Stimulated activated CD4-positive, alpha-beta T cell treated with anti-CD3 and anti-CD28 coated beads, Interleukin-1b, Interleukin-23, amount 100 ng/mL, for 24 hours (primary cell): Measurements from ENCODE around the gene CFAP47.
"Not testable (repeated sequence)": the region's sequence is repeated elsewhere in the genome, so short reads cannot be mapped to it uniquely, and the experiment has no call there.

Experiments used
- DNase-seq, 4 experiments: peaks; one replicate each; pipeline ENCODE4 v3.0.0-alpha.2; 2020; ENCODE audit warnings: low read depth in 4 of 4, low spot score in 1 of 4

CFAP47 gene

DNA sequence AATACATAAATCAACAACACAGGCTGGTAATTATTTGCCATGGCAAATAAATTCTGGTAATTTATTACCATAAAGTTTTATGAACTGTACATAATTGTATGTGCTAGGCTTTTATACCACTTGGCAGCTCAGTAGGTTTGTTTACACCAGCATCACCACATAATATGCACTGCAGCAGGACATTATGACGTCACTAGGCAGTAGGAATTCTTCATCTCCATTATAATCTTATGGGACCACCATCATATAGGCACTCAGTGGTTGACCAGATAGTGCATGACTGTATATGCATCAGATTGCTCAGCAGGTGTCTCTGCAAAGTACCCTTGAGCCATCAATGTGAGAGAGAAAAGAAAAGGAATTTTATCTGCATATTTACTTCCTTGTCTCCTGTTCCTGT lies 295.4 kb downstream of the CFAP47 start:
- DNase-seq: no peak

DNA sequence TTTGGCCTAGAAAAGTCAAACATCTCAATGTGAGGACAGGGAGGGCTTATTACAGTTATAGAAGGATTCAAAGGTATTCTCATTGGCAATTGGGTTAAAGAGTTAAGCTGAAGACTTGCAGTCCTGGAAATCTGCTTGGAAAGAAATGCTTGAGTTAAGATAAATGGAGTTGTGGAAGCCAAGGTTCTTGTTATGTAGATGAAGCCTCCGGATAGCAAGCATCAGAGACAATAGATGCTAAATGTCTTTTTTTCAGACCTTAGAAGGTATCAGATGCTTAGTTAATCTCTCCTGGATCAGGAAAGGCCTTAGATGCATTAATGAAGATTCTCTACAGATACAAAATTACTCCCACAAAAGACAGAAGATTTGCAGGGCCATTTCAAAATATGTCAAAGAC lies 299.3 kb downstream of the CFAP47 start:
- no peak for DNase-seq

DNA sequence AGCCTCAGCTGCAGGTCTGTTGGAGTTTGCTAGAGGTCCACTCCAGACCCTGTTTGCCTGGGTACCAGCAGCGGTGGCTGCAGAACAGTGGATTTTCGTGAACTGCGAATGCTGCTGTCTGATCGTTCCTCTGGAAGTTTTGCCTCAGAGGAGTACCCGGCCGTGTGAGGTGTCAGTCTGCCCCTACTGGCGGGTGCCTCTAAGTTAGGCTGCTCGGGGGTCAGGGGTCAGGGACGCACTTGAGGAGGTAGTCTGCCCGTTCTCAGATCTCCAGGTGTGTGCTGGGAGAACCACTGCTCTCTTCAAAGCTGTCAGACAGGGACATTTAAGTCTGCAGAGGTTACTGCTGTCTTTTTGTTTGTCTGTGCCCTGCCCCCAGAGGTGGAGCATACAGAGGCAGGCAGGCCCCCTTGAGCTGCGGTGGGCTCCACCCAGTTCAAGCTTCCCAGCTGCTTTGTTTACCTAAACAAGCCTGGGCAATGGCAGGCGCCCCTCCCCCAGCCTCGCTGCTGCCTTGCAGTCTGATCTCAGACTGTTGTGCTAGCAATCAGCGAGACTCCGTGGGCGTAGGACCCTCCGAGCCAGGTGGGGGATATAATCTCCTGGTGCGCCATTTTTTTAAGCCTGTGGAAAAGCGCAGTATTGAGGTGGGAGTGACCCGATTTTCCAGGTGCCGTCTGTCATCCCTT lies 315.4 kb downstream of the CFAP47 start:
- not testable (repeated sequence) for DNase-seq

DNA sequence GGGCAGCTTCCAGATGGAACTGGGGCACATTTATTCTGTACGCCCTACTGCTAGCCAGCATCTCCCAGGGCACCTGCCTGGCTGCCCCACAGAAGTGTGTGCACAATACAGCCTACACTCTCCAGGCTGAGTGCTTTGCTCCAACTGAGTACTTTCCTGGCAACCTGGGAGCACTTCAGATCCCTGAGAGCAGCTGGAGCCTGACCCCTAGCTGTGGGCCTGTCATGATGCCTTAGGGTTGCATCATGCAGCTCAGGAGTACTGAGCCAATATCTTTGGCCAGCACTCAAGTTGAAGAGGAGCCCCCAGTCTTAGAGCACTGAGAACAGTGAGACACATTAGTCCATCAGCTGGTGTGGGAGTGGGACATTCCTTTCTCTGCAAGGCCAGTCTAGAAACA lies 321.9 kb downstream of the CFAP47 start:
- no peak for DNase-seq

DNA sequence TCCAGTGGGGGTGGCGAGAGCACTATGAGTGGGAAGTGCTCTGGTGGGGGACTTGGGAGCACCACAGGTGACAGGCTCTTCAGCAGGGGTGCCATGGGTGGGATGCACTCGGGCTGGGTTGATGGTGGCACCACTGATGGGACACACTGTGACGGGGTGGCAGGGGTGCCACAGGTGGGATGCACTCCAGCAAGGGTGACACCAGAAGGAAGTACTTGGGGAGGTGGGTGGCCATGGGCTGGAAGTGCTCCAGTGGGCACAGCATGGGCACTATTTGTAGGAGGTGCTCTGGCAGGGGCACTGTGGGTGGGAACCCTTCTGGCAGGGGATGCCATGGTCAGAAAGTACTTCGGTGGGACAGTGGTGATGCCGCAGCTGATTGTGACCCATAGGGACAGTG lies 346.6 kb downstream of the CFAP47 start:
- no peak for DNase-seq

DNA sequence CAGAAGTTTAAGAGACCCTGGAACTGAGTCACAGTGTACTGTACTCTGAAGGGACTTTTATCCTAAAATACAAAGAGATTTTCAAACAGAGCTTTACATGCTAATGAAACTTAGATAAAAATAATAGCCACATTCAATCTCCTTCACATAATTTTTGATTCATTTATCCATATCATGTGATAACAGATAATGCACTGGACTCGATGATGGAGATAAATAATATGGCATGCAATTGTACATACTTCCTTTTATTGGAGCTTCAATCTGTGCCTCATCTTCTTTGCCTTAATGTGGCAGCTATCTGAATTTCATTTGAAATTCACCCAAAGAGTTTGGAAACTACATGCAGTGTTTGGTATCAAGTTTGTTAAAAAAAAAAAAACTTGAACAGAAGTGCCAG lies 390.6 kb downstream of the CFAP47 start:
- DNase-seq: no peak

DNA sequence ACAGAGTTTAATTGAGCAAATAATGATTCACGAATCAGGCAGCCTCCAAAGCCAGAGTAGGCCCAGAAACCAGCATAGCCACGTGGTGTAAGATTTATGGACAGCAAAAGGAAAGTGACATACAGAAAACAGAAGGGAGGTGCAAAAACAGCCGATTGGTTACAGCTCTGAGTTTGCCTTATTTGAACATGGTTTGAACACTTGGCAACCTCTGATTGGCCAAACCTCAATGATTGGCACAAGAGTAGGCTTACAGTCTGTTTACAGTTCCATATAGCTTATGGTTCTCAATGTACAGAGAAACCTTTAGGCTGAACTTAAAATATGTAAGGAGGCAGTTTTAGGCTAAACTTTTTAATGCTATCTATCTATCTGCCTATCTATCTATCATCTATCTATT lies 394.8 kb downstream of the CFAP47 start:
- DNase-seq: no peak

DNA sequence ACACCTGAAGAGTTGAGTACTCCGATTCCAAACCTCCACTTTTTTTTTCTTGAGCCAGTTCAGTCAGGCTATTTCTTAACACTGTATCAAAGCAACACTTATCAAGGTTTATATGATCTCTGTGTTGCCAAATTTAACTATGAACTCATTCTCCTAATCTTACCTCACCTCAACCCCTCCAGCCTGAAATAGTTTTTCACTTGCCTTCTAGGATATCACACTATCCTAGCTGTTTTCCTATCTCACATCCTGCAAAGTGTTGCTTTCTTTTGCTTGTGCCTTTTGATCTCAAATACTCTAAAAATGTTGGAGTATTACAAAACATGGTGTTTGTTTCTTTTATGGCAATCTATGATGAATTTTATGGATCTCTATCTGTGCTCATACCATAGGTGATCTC lies 415.0 kb downstream of the CFAP47 start:
- no peak for DNase-seq

DNA sequence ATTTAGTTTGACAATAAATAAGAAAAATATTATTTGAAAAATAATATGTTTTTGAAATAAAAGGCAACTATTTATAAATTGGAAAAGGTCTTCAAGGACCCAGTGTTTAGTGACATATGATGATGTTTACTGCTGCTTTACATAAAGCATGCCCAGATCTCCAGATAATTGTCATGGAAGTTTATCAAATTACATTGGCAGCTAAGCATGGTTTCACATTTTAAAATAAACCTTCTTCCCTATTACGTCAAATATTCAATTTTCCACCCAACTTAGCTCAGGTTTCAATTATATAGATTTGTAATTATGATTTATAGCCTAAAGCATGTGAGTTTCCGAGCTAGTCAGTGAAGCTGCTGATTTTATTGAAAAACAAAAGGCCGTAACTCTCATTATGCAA lies 417.2 kb downstream of the CFAP47 start:
- no peak for DNase-seq

DNA sequence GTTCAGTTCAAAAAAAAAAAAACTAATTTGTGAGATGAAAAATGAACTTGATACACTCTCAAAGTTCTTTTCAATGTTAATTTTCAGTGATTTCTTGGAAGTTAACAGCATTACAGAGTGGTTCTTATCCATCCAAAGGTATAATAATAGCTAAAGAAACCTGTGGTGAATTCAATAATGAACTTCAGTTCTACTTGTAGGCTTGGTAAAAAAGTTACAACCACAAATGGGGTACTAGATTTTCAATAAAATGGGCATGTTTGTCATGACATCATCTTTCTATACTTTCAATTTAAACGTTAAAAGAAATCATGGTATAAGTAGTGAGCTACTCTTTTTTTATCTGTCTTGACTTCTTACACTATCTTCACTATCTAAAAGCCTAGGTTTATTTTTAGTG lies 424.8 kb downstream of the CFAP47 start:
- DNase-seq: no peak

DNA sequence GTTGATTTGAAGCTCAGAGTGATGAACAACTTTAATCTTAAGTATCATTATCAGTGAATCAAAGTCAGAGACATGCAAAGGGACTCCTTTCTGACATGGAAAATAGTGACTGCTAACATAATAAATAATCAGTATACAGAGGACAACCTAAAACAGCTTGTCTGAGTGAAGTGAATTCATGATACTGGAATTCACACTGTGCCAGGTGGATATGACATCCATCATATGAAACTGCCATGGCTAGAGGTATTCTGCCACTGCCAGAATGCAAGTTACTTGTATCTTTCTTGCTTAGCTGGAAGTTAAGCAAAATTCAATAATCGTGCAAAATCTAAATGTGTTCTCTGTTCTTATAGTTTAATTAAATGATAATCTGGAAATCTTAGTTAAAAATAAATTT lies 429.0 kb downstream of the CFAP47 start:
- no peak for DNase-seq

DNA sequence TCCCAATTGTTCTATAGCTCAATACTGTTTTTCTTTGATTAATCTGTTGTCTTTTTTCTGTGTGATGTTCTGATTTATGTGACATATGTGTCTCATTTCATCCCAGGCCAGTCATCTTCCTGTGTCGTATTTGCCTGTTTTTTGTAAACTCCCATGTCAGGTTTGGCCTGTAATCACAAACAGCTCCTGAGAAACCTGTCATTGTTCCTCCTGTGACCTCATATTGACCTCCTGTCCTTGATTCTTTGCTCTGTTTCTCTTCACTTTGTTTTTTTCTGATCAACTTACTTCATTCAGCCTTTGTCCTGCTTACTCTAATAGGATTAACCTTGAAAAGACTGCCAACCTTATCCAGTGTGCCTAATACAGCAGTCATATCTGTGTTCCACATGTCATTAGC lies 438.3 kb downstream of the CFAP47 start:
- DNase-seq: no peak

DNA sequence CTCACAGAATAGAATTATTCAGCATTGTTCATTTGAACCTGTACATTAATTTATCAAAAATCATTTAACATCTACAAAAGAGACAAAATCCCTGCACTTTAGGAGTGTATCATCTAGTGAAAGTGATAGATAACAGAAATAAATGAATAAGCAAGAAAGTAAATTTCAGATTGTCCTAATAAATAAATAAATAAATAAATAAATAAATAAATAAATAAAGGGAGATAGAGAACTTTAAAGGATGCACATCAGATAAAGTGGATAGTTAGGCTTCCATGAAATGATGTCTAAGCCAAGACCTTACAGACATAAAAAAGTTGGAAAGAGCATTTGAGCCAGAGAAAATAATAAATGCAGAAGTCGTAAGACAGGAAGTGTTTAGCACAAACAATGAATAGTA lies 444.7 kb downstream of the CFAP47 start:
- no peak for DNase-seq

DNA sequence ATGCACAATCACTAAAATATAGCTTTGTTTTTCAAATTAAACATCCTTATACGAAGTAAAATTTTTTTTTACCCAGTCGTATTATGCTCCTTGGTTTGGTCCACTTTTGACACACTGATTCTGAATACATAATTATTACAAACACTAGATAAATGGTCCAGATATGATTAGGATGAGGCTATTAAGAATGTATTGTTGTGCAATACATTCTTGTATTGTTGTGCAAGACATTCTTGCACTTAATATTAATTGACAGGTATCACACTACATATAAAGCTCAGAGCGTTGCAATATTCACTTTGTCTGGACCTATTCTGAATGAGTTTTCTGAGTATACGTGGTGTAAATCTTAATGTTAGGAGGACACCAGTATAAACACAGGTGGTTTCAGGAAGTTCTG lies 464.0 kb downstream of the CFAP47 start:
- no peak for DNase-seq

DNA sequence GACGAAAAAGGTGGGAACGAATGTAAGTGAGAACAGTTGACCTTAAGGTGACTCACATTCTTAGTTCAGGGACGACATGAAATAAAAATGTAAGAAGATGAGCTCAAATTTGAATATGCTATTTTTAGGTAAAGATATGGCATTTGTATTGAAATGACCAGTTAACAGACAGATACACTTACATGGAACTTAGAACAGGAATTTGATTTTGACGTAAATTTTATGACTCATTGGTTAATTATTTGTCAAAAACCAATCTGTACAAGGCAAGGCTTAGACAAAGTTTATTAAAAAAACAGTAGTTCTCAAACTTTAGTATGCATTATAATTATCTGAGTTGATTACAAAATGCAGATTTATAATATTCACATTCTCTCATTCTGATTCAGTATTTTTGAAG lies 469.4 kb downstream of the CFAP47 start:
- DNase-seq: no peak

DNA sequence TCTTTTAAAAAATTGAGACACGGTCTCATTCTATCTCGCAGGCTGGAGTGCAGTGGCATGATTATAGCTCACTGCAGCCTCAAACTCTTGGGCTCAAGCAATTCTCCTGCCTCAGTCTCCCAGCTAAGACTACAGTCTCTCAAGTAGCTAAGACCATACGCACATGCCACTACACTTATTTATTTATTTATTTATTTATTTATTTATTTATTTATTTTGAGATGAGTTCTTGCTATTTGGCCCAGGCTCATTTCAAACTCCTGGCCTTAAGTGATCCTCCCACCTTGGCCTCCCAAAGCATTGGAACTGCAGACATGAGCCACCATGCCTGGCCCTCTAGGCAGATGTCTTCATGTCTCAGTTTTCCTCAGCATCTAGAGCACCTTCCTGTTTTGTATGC lies 482.2 kb downstream of the CFAP47 start:
- DNase-seq: no peak

DNA sequence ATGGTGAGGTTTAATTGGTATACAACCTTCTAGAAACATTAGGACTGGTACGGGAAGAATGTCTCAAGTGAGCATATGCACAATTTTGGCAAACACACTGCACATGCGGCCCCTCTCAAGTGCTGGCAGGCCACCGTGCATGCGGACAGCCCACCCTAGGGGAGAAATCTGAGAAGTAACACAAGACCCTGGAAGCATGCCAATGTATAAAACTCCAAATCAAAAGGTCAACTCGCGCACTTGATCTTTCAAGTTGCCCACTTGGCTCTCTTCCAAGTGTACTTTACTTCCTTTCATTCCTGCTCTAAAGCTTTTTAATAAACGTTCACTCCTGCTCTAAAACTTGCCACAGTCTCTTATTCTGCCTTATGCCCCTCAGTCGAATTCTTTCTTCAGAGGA lies 488.3 kb downstream of the CFAP47 start:
- no peak for DNase-seq

DNA sequence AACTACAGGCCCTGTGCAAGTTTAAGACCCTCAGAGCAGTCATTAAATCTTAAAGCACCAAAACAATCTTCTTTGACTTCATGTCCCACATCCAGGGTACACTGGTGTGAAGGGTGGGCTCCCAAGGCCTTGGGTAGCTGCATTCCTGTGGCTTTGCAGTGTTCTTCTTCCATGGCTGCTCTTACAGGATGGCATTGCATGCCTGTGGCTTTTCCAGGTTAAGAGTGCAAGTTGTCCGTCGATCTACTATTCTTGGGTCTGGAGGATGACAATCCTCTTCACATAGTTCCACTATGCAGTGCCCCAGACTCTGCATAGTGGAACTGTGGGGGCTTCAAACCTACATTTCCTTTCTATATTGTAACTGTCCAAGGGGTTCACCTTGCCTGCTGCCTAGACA lies 494.5 kb downstream of the CFAP47 start:
- no peak for DNase-seq

DNA sequence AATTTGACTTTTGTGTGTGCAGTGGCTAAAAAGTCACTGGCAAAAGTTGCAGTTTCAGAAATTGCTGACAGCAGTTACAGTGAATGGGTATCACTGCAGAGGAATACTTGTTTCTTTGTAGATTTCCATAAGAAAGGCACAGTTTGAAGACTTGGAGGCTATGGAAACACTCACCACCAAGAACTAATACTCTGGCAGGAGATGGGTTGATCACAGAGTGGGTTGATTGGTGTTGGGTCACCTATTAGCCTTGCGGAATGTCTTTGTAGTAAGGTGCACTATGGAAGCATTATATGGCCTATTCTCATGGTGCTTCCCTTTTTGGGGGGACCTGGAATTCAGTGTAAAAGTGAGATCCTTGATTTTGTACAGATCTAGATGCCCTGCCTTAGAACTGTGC lies 502.8 kb downstream of the CFAP47 start:
- no peak for DNase-seq

DNA sequence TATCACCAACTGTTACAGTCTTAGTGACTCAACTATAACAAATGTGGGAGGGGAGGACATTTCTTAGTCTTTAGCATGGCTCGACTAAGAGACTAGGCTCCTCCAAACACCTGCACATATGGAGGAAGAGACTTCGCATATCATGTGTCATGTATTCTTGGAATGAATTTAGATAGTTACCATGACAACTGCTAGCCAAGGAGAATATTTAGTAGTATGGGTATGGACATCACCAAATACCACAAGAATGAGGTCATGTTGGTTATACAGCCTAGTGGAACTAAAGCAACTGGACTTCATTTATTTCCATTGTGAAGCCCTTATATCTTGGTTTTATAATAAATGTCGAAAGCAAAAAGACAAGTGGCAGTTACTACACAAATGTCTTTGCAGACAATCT lies 512.3 kb downstream of the CFAP47 start:
- DNase-seq: no peak

DNA sequence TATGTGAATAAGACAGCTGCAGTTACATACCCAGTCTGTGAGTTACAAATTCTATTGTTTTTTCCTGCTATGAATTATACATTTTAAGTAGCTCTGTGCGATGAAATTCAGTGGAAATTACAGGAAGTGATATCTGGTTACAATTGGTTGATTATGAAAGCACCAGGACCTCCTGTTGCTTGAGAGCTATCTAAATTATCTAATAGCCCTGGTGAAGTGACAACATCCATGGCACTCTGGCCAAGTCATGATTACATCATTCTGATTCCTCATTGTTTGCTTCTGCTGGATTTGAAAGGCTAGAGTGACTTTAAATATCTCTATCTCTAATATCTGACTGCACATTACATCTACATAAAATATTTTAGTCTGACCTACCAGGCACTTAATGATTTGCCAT lies 515.0 kb downstream of the CFAP47 start:
- DNase-seq: no peak
